Measurements from ENCODE around the gene KAT7.

Gene KAT7

GRCh38 chr17:49870298-49870697 lies 81.8 kb downstream of the KAT7 start:
- DNase-seq (ENCODE audit: low read depth, low spot score): no peak

DNA sequence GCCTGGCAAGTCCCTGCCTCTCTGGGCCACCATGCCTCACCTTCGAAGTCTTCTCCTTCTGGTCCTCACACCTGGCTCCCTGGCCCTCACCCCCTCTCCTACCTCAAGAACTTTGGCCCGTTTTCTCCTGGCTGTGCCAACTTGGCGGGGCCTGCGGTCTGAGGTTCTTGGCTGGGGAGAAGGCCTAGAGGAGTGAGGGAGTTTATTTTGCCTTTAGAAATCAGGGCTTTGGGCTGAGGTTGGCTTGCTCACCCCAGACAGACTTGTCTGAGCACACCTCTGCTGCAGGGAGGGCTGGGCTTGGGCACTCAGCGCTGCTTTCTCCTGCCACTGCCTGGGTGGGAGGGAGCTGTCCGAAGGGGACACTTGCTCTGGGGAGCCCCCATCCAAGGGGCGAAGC lies 82.7 kb downstream of the KAT7 start:
- no peak for DNase-seq (ENCODE audit: low read depth, low spot score)

- no peak for DNase-seq (ENCODE audit: low read depth, low spot score)
These were observed 84.4 kb downstream of the KAT7 start for GRCh38 chr17:49872754-49873377.

- DNase-seq (ENCODE audit: low read depth, low spot score): no peak
These were observed 85.0 kb downstream of the KAT7 start for GRCh38 chr17:49873466-49873865.

- no peak for DNase-seq (ENCODE audit: low read depth, low spot score)
These were observed 85.4 kb downstream of the KAT7 start for GRCh38 chr17:49873926-49874325.

- DNase-seq (ENCODE audit: low read depth, low spot score): no peak
These were observed 86.4 kb downstream of the KAT7 start for GRCh38 chr17:49874911-49875310.

DNA sequence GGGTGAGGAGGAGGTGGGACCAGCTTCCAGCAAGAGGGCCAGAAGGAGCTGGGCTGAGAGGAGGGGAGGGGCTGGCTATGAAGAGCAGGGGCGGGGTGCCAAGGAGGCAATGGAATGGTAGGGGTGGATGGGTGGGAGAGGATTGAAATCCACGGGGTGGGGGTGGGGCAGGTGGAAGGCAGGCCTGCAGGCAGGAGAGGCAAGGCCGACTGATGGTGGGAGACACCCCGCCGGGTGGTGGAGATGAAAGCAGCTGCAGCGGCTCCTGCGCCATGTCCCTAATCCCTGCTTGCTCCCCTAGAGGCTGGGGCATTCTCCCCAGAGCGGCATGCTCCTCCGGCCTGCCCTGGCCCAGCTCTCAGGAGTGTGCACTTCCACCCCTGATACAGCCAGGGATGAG lies 87.2 kb downstream of the KAT7 start:
- DNase-seq (ENCODE audit: low read depth, low spot score): no peak

DNA sequence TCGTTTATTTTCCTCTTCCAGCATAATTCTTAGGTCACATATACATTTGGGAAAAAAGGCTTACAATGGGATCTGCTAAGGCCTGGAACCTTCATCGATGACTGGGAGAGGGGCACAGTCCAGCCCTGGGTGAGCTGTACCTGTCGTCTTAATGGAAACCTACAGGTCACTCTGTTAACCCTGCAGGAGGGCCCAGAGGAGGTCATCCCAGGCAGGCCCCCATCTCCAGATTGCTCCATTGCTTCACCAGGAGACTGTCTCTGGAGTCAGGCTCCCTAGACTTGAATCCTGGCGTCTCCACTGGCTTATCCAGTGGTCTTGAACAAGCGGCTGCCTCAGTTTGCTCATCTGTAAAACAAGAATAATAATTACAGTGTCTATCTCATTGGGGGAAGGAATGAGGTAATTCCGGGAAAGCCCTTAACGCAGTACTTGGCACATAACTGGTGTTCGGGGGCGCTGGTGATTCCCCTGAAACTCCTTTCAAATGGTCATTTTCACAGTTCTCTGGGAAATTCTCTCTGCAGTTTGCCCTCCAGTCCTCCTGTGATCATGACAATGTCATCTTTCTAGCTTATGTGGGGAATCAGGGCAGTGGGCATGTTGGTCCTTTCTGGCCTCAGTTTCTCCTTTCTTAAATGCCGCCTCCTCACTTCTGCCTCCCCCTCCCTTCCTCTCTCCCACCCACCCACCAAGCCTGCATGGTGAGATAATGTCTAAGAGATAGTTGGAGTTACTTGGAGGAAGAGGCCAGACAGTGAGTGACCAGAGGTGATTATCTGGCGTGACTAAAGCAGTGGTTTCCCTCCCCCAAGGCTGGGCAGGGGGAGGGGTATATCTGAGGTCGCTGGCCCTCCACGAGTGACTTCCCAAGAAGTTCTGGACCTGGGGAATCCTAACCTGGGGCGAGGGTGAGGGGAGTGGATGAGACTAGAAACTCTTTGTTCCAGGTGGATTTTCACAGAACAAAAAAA lies 90.7 kb downstream of the KAT7 start:
- DNase-seq (ENCODE audit: low read depth, low spot score): no peak

- peak; percentile 82 for DNase-seq (ENCODE audit: low read depth, low spot score)
These were observed 92.0 kb downstream of the KAT7 start for GRCh38 chr17:49880291-49881053.

GRCh38 chr17:49881054-49881402 lies 92.5 kb downstream of the KAT7 start:
- DNase-seq (ENCODE audit: low read depth, low spot score): no peak

DNA sequence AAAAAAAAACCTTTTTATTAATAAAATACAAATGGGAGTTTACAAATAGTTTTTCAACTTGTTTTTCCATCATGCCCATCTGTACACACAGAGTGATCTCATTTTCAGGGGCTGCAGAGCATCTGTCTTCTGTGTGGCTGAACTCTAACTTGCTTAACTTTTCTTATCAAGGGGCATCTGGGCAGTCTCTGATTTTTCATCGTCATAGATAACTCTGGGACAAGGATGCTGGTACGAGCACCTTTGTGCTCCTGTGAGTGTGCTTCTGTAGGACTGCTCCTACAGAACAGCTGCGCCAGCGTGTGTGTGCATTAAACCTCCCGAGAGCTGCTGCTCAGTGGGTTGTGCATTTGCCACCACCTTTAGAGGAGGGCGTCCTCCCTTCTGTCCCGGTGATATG lies 94.0 kb downstream of the KAT7 start:
- no peak for DNase-seq (ENCODE audit: low read depth, low spot score)

Measured in iPS DF 19.7 (cell line).